Non-pigmented ciliary epithelial cell (primary cell): ENCODE measurements around the gene PROX2.

Experiments
- DNase-seq: peaks from one replicate; pipeline ENCODE4 v3.0.0-alpha.2; 2010; ENCODE audit warnings: low read depth

PROX2 gene

GRCh38 chr14:74843653-74844052, 32.3 kb downstream of the PROX2 start:
- no peak for DNase-seq

DNA sequence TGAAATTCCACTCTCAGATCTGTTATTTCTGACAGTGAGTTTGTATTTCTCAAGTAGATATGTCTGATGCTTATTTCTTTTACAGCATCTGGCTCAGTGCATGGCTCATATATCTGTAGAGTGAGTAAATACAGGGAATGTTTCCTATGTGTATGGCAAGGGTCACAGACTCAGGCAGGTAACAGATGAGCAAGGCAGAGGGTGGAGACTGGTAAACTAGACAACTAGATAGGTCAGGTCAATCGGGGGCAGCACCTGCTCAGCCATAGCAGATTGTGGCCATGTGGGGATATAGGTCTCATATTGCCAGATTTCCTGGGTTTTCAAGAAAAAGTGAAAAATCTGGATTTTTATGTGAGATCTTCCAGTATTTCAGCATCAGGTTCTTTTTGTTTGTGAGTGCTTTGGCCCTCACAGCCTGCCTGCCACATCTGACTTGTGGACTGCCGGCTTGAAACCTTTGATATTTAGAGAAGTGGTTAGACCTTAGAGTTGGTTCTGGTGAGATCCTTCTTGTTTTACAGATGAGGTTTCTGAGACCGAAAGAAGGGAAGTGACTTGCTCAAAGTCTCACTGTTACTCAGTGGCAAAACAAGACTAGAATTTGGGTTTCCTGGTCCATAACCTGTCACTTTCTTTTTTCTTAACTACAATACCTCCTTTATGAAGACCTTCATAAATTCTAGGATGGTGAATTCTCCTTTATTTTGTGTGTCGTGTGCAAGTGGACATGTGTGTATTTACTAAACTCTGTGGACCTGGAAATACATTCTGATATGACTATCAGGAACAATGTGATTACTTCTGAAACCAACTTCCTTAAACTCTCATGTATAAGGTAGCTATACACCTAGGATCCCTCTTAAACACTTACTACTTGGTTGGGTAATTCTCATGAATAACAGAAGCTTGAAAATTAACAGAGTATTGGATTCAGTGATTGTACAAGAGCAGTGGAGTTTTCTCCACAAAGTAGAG, 34.4 kb downstream of the PROX2 start:
- DNase-seq = no peak

DNA sequence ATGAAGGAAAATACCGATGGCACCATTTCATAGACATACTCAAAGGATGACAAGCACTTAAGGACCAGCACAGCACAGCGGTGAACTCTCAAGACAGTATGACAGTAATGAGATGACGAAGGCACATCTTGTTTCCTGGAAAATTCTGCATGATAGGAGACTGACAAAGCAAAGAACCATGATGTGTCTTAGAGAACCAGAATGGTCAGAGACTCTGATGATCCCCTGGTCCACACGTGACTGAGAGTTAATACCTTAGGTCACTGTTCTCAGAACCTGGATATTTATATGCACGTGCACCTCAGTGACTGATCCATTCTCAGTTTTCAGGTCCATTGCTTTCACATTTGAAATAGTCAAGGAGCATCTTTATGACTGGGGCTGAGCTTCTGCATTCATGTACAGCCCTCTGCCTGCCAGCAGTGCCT, 35.3 kb downstream of the PROX2 start:
- no peak for DNase-seq

- DNase-seq = no peak
Observed at GRCh38 chr14:74838166-74838565, 37.8 kb downstream of the PROX2 start.

DNA sequence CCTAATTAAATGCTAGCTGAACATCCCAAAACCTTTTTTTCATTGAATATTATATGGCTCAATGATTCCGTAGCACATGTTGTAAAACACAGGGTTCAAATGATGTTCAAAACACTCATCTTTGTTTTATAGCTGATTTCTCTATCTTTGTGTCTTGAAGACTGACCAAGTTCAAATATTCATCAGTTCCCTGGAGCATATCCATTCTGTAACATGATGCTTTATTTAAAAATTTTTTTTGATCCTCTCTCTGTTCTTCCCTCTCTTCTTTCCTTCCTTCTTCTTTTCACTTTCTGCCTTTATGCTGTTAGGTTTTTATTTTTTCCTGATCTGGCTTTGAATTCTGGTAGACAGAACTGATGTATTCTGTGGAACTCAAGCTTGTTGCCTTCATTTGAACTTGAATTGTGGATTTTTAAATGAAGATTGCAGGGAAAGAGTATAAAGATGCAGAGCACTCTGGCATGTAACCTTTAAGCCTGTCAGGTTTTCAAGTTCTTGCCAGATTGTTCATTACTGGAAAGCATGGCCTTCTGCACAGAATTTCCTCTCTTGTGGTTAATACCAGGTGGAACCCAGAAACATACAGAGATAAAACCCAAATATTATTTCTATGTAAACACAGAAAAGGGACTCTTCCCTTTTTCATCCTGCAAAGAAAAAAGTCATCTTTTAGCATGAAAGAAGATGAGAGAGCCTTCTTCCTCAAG, 39.5 kb downstream of the PROX2 start:
- DNase-seq = no peak

- no peak for DNase-seq
Observed at GRCh38 chr14:74835645-74836250, 40.2 kb downstream of the PROX2 start.

- DNase-seq = no peak
Observed at GRCh38 chr14:74834692-74835392, 41.1 kb downstream of the PROX2 start.

GRCh38 chr14:74832849-74833248, 43.1 kb downstream of the PROX2 start:
- DNase-seq = no peak

DNA sequence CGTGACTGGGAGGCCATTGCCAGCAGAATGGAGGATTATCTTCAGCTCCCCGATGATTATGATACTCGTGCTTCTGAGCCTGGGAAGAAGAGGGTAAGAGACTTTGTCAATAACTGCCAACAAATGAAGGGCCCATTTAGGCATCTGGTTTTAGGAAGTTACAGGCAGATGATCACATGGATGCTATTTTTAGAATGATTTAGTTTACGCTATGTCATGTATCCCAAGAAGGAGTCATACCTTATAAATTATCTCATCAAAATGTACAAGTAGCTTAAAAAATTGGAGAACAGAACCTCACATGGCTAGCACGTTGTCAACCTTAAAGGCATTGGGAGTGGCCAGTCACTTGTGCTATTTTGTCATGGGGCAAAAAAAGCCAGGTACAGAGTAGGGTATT, 46.7 kb downstream of the PROX2 start:
- no peak for DNase-seq

GRCh38 chr14:74826574-74826973, 49.4 kb downstream of the PROX2 start:
- DNase-seq = no peak
